Measurements from ENCODE around the gene NTM. TPM values are rescaled to one million over a fixed set of nuclear protein-coding genes. Genes with fewer than 3 reads are reported as not detected.

NTM gene
- total and polyA plus RNA-seq, 2 donors (not counting 3 experiments of a cell fraction or from before 2014, with no cell fraction given), result 1.00 to 1.1 TPM

- intact Hi-C loops (cut with micrococcal nuclease) (no loop called here), dilution Hi-C loops (cut with MboI; ENCODE audit: extremely low pct_ligation_motif_present, low sequenced_read_pairs) (no loop called here)
- no TSS peak for BruUV-seq (replicated peaks)
- no peak for FAIRE-seq
- ChIA-PET CTCF (no interaction called here), POLR2A (no interaction called here)
- H3K9ac ChIP-seq (replicated peaks; ENCODE audit: extremely low read depth, insufficient read depth, low read length), result no peak overlapping the region
- no peak overlapping the region for H3K27ac ChIP-seq (ENCODE audit: insufficient read depth, low read depth, low read length)
- H3K27me3 ChIP-seq (ENCODE audit: control insufficient read depth in 2 of 2, insufficient read depth in 2 of 2, low read length in 2 of 2), result no peaks in the 10 kb centered on the region
- no peaks in the 10 kb centered on the region for H3K36me3 ChIP-seq (ENCODE audit: control insufficient read depth in 2 of 2, extremely low read depth in 1 of 2, insufficient read depth in 2 of 2, low read length in 2 of 2)
- no peaks in the 10 kb centered on the region for H3K4me1 ChIP-seq (ENCODE audit: control insufficient read depth, extremely low read depth, insufficient read depth, low read length)
- no peak overlapping the region for H3K4me3 ChIP-seq (replicated peaks in 1 of 3; ENCODE audit: insufficient read depth in 1 of 3, low read depth in 1 of 3, low read length in 3 of 3)
- H3K4me2 ChIP-seq (ENCODE audit: insufficient read depth, low read length), result no peak overlapping the region
- H3K9me1 ChIP-seq (replicated peaks; ENCODE audit: control insufficient read depth, extremely low read depth, insufficient read depth, low read length), result no peaks in the 10 kb centered on the region
- no peaks in the 10 kb centered on the region for H3K79me2 ChIP-seq (ENCODE audit: control insufficient read depth, insufficient read depth, low read length)
- H2AFZ ChIP-seq (ENCODE audit: low read depth, low read length), result no peak overlapping the region
- no peak for DNase-seq (ENCODE audit: low read depth, low spot score)
- TF ChIP-seq POLR2A (IDR thresholded peaks at IDR 0.05; ENCODE audit: low read depth, low read length) (no peak), EZH2 (IDR thresholded peaks at IDR 0.05; ENCODE audit: borderline replicate concordance, low read depth, low read length, severe bottlenecking) (no peak), GATA2 (IDR thresholded peaks at IDR 0.05; ENCODE audit: insufficient read depth, insufficient read length, low read depth, low read length) (no peak), MYC (IDR thresholded peaks at IDR 0.05; ENCODE audit: low read depth, low read length) (no peak), FOS (IDR thresholded peaks at IDR 0.05; ENCODE audit: borderline replicate concordance, insufficient read depth, low read length) (no peak), MAX (IDR thresholded peaks at IDR 0.05; ENCODE audit: insufficient read depth, insufficient read length) (no peak), JUN (IDR thresholded peaks at IDR 0.05; ENCODE audit: borderline replicate concordance, insufficient read depth, insufficient read length, low read depth) (no peak), POLR2AphosphoS5 (IDR thresholded peaks at IDR 0.05; ENCODE audit: insufficient read depth, low read depth, low read length) (no peak)
- TF ChIP-seq, protein P1, sequence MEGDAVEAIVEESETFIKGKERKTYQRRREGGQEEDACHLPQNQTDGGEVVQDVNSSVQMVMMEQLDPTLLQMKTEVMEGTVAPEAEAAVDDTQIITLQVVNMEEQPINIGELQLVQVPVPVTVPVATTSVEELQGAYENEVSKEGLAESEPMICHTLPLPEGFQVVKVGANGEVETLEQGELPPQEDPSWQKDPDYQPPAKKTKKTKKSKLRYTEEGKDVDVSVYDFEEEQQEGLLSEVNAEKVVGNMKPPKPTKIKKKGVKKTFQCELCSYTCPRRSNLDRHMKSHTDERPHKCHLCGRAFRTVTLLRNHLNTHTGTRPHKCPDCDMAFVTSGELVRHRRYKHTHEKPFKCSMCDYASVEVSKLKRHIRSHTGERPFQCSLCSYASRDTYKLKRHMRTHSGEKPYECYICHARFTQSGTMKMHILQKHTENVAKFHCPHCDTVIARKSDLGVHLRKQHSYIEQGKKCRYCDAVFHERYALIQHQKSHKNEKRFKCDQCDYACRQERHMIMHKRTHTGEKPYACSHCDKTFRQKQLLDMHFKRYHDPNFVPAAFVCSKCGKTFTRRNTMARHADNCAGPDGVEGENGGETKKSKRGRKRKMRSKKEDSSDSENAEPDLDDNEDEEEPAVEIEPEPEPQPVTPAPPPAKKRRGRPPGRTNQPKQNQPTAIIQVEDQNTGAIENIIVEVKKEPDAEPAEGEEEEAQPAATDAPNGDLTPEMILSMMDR (IDR thresholded peaks at IDR 0.05; ENCODE audit: extremely low read depth in 1 of 2, insufficient read depth in 1 of 2, low read depth in 1 of 2, low read length in 2 of 2), result no peak
- no peaks in the 10 kb centered on the region for H3K9me3 ChIP-seq (replicated peaks; ENCODE audit: control insufficient read depth, insufficient read depth, low read length)
- H4K20me1 ChIP-seq (replicated peaks; ENCODE audit: control insufficient read depth, extremely low read depth, insufficient read depth, low read length), result no peaks in the 10 kb centered on the region
Measured at GRCh38 chr11:131488238-131488637, 117.8 kb downstream of the NTM start.

All from endothelial cell of umbilical vein (primary cell).